ENCODE measurements around the gene ANTXRL.
"Not testable (repeated sequence)": the region's sequence is repeated elsewhere in the genome, so short reads cannot be mapped to it uniquely, and the experiment has no call there.

Gene ANTXRL

DNA sequence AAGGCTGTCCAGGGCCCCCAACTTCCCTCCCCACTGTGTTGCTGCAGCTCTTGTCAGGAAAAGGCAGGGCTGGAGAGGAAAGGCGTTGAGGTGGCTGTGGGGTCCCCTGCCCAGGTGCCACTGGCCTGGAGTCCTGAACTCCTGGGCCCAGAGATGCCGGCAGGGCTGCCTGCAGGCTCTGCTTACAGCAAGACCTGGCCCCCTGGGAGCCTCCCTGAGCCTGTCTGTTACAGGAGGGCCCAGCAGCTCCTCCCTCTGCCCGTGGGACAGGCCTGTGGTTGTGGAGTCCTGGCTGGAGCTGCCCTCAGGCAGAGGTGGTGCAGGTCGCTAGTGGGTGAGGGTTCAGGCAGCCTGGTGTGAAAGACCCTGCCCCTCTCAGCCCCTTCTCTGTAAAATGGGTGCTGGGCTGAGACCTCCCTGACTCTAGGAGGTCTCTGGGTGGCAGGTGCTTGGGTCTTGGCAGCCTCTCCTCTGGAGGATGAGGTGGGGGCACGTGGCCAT lies 9.9 kb downstream of the ANTXRL start:
- DNase-seq = no peak

DNA sequence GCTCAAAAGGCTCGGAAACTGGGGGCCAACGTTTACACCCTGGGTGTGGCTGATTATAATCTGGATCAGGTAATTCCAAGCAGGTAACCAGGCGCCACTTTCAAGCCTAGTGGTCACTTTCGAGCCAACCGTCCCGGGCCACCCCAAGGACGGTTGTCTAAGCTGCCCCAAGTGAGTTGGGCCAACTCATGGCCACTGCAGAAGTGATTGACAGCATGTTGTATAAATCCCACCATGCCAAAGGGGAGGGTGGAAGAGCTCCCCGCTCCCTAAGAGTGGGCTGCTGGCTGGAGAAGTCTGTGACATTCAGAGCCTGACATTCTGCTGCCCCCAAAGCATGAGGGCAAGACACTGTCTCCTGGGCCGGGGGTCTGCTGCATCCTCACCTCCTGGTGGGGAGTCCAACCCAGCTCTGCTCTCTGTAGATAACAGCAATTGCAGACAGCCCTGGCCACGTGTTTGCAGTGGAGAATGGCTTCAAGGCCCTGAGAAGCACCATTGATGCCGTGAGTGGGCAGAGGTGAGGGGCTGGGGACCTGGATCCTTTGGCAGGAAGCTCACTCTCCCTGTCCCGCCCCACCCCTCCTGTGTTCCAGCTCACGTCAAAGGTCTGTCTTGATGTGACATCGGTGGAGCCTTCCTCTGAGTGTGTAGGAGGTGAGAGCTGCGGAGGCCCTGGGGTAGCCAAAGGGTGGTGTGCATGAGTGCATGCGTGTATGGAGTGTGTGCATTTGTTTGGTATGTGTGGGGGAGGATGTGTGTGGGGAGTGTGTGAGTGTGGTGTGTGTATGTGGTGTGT lies 10.8 kb downstream of the ANTXRL start:
- DNase-seq = no peak

DNA sequence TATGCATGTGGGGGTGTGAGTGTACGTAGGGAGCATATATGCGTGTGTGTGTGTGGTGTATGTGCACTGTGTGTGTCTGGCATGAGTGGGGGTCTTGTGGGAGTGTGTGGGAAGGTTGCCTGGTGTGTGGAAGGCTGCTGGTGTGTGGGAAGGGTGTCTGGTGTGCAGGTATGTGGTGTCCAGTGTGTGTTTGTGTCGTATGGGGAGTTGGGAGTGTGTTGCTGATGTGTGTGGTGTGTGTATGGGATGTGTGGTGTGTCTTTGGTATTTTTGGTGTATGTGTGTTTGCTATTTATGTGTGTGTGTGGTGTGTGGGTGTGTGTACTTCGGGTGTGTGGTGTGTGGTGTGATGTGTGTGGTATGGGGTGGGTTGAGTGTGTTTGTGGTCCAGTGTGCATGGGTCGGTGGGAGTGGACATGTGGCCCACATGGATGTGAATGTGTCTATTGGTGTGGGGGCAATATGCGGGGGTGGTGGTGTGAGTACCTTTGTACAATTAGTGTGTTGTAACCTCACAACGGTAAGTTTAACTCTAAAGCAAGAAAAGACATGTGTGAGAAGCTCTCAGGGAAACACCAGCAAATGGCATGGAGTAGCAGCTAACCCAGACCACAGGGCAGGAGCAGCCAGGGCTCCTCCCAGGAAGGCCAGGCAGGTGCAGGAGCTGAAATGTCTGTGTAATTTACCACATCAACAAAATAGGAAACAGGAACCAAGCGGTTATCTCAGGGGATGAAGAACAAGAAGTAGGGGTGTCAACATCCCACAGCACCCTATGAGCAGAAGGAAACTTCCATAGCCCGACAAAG lies 11.9 kb downstream of the ANTXRL start:
- DNase-seq = no peak

DNA sequence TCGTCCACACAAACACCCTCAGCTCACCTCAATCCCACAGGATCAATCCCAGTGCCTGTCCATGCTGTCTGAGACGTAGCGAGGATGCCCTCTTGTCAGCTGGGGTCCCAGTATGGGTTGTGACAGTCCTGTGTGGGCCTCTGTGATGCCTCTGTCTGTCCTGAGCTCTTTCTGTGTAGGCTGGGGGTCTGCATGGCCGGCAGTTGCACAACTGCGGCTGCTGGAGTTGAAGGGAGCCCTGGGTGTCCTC lies 12.4 kb downstream of the ANTXRL start:
- DNase-seq = no peak

DNA sequence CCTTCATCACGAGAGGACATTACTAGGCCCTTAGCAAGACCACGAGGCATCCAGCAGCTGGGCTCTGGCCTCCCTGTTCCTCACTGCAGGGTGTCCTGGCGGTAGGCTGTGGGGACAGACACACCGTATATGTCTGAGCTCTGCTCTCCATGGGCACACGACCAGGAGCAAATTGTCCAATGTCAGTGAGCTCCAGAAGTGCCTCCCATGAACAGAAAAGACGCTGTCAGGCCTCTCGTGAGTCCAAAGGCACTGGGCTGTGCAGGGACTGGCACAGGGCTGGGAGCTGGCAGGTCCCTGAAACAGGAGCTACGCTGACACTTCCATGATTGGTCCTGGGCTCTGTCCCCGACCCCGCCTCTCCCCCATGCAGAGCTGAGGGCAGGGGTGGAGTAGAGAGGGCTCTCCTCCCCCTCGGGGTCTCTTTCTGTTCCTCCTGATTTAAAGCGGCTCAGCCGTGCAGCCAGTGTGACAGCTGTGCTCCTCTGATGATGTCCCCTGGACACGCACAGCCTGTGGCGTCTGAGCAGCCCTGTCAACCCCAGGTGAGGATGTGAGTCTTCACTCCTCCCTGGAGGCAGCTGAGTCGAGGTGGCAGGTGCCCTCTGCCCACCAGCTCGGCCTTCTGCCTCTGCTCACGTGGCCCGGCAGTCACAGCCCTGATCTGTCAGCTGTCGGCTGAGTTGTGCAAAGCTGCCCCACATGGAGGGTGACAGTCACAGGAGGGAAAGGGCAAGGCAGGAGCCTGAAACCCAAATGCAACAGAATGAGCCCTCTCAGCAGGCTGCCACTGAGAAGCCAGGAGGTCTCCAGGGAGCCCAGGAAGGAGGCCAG lies 13.0 kb downstream of the ANTXRL start:
- peak in 1 of 2 experiments; percentile 7 for DNase-seq

- DNase-seq = not testable (repeated sequence)
These were observed 13.5 kb downstream of the ANTXRL start for GRCh38 chr10:46300370-46300711.

GRCh38 chr10:46301056-46301645 lies 14.4 kb downstream of the ANTXRL start:
- DNase-seq = no peak

- DNase-seq = no peak
These were observed 15.1 kb downstream of the ANTXRL start for GRCh38 chr10:46301721-46302479.

DNA sequence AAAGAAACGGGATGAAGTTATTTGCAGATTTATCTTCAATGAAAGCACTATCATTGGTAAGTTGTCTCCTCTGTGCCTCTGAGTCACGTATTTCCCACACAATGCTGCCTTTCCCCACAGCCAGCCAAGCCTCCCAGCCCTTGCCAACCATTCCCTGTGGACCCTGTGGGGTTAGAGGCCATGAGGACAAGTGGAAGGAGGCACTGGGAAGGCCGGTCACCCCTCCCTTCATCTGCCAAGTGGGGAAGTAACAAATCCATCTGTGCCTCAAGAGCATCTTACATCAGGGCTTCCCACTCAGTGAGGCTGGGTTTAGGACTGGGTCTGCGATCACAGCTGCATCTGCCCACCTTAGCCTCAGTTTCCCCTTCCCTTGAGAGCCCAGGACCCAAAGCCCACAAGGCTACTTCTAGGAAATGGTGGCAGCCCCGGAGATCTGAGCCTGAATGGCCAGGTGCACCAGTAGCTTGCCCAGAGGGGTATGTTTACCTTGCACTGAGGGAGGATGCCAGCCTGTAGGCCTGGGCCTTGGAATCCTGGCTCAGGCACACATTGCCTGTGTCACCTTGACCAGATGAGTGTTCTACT lies 16.1 kb downstream of the ANTXRL start:
- not testable (repeated sequence) for DNase-seq

DNA sequence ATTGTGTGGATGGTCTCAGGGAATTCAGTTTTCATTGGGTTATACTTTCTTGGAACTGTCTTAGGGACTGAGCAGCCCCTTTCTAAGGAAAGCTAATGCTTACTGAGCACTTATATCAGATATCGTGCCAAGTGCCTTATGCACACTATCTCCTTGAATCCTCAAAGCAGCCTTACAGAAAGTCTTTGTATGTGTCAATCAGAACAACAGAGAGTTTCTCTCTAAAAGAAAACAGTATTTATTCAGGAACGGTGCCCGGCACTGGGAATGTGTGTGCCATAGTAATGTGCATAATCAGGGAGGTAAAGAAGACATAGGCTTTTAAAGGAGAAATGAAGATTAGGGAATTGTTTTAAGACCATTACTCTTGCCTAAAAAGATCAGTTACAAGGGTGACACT lies 17.3 kb downstream of the ANTXRL start:
- DNase-seq = no peak

GRCh38 chr10:46304671-46305070 lies 17.9 kb downstream of the ANTXRL start:
- not testable (repeated sequence) for DNase-seq

DNA sequence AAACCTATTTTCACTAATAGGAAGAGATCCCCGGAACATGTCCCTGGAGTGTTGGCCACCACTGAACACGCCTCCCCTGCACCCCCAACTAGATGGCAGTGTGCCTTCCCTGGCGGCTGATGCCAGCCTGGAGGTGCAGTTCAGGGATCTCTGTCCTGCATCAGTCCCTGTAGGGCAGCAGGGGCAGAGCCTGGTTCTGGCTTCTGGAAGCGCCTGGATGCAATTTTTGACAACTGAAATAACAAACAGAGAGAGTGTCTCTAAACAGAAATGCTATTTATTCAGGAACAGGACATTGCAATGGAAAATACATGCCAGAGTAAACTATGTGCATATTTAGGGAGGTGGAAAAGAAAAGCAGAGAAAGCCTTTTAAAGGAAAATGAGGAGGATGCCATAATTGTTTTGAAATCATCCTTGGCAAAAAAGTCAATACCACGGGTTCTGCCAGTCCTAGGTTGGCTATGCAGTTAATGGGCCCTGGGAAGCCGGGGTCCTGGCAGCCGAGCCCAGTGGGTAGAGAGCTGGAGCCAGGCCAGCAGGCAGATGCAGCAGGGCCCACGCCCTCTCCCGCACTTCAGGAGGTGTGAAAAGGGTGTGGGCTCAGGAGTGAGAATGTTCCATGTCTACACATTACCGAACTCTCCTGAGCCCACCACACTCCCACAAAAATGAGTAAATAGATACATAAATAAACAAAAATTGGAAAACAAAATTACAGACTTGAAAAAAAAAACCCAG lies 18.5 kb downstream of the ANTXRL start:
- DNase-seq = no peak

- no peak for DNase-seq
These were observed 19.2 kb downstream of the ANTXRL start for GRCh38 chr10:46305986-46306385.

DNA sequence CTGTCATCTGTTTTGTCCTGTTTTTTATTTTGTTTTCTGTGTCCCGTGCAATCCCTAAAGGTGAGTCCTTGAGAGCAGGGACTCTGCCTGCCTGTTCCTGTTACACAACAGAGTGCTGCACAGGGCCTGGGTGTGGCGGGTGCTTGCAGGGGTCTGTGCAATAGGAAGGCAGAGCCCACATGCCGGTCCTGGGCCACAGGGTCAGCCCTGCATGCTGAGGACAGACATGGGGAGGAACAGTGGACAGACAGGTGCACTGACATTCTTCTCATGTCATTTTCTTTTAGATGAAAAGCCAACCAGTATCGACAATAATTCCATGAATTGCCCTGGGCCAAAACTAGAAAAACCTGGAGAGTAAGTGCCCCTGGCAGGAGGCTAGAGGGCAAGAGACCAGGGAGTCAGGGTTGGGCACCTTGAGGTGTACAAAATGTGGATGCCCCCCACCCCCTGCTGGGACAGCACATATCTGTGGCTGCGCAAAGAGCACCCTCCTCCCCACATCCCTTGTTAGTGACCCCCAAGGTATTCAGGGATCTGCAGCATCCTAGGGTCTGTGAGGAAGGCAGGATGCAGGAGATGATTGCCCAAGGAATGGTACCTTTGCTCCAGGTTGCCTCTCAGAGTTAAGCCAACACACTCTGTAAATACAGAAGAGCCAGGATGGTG lies 19.9 kb downstream of the ANTXRL start:
- no peak for DNase-seq

GRCh38 chr10:46307281-46308112 lies 20.7 kb downstream of the ANTXRL start:
- DNase-seq = no peak

GRCh38 chr10:46308113-46308415 lies 21.3 kb downstream of the ANTXRL start:
- DNase-seq = no peak

- DNase-seq = no peak
These were observed 22.1 kb downstream of the ANTXRL start for GRCh38 chr10:46308666-46309450.

DNA sequence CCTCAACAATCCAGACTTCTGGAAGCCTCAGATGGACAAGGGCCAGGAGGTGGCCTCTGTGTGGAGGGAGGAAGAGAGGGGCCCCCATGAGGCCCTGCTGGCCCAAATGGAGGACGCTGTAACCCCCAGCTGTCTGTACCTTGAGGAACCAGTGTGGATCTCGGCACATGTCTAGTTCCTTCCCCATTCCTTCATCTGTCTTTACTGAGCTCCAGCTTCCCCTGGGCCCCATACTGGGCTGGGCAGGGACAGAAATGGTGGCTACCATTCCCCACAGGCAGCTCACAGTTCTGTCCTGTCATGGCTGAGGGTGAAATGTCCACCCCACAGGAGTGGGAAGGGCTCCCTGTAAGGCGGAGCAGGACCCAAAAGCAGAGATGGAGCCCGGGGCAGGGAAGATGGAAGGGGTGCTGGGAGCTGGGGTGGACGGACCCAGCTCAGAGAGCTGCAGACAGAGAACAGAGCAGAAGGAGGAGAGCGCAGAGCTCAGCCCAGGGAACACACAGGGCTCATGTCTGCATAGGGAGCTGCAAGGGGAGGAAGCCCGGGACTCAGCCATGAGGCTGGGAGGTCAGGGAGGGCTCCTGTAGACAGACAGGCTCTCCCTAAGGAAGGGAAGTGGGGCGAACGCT lies 22.8 kb downstream of the ANTXRL start:
- no peak for DNase-seq

DNA sequence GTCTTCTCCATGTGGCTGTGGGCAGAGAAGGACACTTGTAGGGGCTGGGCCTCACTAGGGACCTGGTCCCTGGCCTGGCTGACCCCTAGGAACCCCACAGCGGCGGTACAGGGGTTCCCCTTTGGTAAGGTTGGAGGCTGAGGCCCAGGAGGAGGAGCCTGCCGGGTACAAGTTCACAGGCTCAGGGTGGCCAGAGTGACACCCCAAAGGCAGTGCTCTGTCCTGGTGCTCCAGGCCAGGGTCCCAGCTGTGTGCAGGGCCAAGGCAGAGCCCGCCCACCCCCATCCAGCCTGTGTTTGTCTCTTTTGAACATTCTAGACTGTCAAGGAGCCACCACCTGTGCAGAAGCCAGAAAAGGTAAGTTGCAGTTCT lies 23.3 kb downstream of the ANTXRL start:
- DNase-seq = no peak
